Stomach (tissue), 4 donors: ENCODE results near the gene UCHL5.

ENCODE experiments used
- CTCF ChIP-seq, 7 experiments: fragments of 450-650 bp in 4 of 7; fragments of 200-600 bp in 3 of 7; sonication (generic) in 3 of 7; IDR thresholded peaks; one replicate each; pipeline ENCODE4 v1.5.1; 2016 to 2019; ENCODE audit warnings: antibody characterized with exemption in 7 of 7, control low read depth in 2 of 7, mild to moderate bottlenecking in 1 of 7
- EP300 ChIP-seq: sonication (generic); formaldehyde crosslinking; IDR thresholded peaks from one replicate; pipeline ENCODE4 v1.6.1; 2017; ENCODE audit warnings: antibody characterized with exemption
- POLR2AphosphoS5 ChIP-seq, 3 donors: sonication (generic); formaldehyde crosslinking; IDR thresholded peaks; one replicate each; pipeline ENCODE4 v1.6.1; 2016; ENCODE audit warnings: antibody characterized with exemption in 3 of 3

GRCh38 chr1:192994141-192994540 is 65.0 kb downstream of the UCHL5 start:
- TF ChIP-seq POLR2AphosphoS5 (IDR thresholded peaks at IDR 0.05) (no peak), EP300 (no peak), CTCF (IDR thresholded peaks at IDR 0.05) (no peak)
